Lower leg skin (tissue), 3 donors: ENCODE data around the gene EFCAB7.

Experiments used
- POLR2A ChIP-seq, 2 donors: fragments of 450-650 bp; IDR thresholded peaks; one replicate each; pipeline ENCODE4 v1.6.1; 2016 to 2017; ENCODE audit warnings: antibody characterized with exemption in 2 of 2, mild to moderate bottlenecking in 1 of 2, moderate library complexity in 1 of 2
- TF ChIP-seq, protein P1 (sequence below), 3 donors: fragments of 450-650 bp; IDR thresholded peaks; one replicate each; pipeline ENCODE4 v1.5.1; 2016; ENCODE audit warnings: antibody characterized with exemption in 3 of 3, mild to moderate bottlenecking in 3 of 3, moderate library complexity in 2 of 3

DNA sequence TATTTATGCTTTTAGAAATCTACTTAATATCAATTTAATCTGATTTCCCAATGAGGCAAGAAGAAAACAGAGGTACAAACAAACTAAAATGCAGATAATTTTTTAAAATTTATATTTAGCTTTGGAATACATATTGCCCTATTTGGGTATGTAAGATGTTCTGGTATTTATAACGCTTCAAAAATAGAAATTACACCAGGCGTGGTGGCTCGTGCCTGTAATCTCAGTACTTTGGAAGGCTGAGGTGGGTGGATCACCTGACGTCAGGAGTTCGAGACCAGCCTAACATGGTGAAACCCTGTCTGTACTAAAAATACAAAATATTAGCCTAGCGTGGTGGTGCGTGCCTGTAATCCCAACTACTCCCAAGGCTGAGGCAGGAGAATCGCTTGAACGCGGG lies 13.6 kb upstream of the EFCAB7 start:
- TF ChIP-seq, protein P1, sequence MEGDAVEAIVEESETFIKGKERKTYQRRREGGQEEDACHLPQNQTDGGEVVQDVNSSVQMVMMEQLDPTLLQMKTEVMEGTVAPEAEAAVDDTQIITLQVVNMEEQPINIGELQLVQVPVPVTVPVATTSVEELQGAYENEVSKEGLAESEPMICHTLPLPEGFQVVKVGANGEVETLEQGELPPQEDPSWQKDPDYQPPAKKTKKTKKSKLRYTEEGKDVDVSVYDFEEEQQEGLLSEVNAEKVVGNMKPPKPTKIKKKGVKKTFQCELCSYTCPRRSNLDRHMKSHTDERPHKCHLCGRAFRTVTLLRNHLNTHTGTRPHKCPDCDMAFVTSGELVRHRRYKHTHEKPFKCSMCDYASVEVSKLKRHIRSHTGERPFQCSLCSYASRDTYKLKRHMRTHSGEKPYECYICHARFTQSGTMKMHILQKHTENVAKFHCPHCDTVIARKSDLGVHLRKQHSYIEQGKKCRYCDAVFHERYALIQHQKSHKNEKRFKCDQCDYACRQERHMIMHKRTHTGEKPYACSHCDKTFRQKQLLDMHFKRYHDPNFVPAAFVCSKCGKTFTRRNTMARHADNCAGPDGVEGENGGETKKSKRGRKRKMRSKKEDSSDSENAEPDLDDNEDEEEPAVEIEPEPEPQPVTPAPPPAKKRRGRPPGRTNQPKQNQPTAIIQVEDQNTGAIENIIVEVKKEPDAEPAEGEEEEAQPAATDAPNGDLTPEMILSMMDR (IDR thresholded peaks at IDR 0.05) = no peak
- TF ChIP-seq POLR2A (IDR thresholded peaks at IDR 0.05) = no peak
